GM12873 (cell line): Measurements from ENCODE around the gene GATB.

Experiments
- TF ChIP-seq, protein P1 (sequence below): IDR thresholded peaks from 2 replicates; pipeline ENCODE4 v1.5.1; 2012; ENCODE audit warnings: low read depth, mild to moderate bottlenecking, moderate library complexity, low read length, control low read depth; ENCODE audit not compliant: insufficient read depth; ENCODE audit errors: missing control alignments

Gene GATB

GRCh38 chr4:151665785-151666127 lies 95.1 kb downstream of the GATB start:
- TF ChIP-seq, protein P1, sequence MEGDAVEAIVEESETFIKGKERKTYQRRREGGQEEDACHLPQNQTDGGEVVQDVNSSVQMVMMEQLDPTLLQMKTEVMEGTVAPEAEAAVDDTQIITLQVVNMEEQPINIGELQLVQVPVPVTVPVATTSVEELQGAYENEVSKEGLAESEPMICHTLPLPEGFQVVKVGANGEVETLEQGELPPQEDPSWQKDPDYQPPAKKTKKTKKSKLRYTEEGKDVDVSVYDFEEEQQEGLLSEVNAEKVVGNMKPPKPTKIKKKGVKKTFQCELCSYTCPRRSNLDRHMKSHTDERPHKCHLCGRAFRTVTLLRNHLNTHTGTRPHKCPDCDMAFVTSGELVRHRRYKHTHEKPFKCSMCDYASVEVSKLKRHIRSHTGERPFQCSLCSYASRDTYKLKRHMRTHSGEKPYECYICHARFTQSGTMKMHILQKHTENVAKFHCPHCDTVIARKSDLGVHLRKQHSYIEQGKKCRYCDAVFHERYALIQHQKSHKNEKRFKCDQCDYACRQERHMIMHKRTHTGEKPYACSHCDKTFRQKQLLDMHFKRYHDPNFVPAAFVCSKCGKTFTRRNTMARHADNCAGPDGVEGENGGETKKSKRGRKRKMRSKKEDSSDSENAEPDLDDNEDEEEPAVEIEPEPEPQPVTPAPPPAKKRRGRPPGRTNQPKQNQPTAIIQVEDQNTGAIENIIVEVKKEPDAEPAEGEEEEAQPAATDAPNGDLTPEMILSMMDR: no peak

DNA sequence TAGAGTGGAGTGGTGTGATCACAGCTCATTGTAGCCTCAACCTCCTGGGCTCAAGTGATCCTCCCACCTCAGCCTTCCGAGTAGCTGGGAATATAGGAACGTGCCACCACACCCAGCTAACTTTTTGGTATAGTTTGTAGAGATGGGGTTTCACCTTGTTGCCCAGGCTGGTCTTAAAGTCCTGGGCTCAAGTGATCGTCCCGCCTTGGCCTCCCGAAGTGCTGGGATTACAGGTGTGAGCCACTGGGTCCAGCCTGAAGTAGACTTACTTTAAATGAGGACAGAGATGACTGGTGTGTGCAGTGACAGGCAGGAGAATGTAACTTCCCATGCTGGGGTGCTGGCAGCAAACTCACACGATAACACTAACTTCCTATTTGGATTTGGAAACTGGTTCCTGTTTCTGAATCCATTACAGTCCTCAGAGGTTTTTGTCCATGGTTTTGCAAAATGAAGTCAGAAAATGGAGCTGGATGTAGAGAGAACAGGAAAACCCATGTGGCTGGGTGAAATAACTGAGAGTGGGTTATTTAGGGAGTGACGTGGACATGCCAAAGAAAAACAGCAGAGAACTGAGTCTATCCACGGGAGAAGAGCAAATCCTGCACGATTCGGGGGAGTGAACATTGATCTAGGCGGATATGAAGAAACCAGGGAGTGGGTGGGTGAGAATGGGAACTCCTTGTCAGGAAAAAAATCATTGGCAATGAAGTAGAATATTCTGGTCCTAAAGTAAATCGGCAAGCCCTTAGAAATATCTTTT lies 95.6 kb downstream of the GATB start:
- TF ChIP-seq, protein P1: no peak

GRCh38 chr4:151664289-151664688 lies 96.5 kb downstream of the GATB start:
- TF ChIP-seq, protein P1: no peak

GRCh38 chr4:151663109-151663508 lies 97.7 kb downstream of the GATB start:
- TF ChIP-seq, protein P1: no peak

GRCh38 chr4:151661873-151662272 lies 98.9 kb downstream of the GATB start:
- TF ChIP-seq, protein P1: no peak

DNA sequence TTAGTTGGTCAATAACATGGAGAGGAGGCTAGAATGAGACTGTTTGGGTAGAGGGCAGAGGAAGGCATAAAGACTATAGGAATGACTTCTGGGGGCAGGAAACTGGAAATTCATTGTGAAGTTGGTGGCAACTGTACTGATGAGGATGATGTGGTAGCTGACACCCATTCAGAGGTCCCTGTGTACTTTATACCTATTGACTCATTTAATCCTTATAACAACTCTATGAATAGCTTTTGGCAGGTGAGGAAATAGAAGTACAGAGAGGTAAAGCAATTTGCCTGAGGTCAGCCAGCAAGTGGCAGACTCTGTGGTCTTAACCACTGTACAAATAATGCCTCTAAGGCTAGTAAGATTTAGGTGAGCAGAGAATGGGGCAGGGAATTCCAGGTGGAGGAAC lies 100.1 kb downstream of the GATB start:
- TF ChIP-seq, protein P1: no peak

DNA sequence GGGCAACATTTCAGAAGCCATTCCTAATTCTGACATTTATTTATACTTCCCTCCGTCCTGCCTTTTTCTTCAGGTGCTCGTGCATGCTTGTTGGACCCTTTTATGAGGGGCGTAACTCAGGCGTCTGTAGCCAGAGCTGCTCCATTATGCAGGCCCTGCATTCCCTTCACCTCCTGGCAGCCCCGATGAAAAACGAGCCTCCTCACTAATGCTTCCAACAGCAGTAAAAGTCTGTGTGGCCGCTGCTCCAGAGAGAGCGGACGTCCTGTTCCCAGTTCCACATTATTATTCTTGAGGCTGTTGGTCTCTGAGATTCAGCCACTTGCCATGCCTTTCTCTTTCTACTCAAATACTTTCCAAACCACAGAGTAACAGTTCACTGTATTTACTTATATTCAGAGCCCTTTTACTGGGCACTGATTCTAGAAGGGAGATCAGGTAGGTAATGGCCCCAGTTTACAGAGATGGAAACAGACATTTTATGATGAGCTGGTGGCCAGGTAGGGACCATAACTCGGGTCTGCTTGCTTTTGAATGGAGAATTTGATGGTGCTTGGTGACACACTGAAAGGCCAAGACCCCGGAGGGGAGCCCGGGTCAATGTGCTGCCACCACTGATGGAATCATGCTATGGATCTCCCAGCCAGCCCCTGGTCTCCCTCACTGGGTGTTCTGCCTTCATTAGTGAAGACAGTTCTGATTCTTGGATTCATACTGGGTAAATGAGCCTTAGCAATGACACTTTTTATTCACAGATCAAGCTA lies 101.0 kb downstream of the GATB start:
- TF ChIP-seq, protein P1: no peak
